Measurements from ENCODE around the gene PDE8B. TPM values are rescaled to one million over a fixed set of nuclear protein-coding genes. Genes with fewer than 3 reads are reported as not detected.

Gene PDE8B
- total RNA-seq, 4 donors from 2014 or later: 0.16 to 1.3 (median 0.71) TPM; not detected in 1

- H3K36me3 ChIP-seq: peaks cover 0 to 64% of the 10 kb centered on the region in 2 donors
- in situ Hi-C loops (cut with MboI; ENCODE audit: low sequenced_read_pairs in 4 of 4) (no loop called here), intact Hi-C loops (cut with DNase I; ENCODE audit: low total_unique reads) (no loop called here)
- no peak overlapping the region for H3K4me3 ChIP-seq
- no peak overlapping the region for H3K27ac ChIP-seq
- H3K9me3 ChIP-seq: no peaks in the 10 kb centered on the region
- DNase-seq (no peak), ATAC-seq (no peak)
- no peaks in the 10 kb centered on the region for H3K27me3 ChIP-seq
- TF ChIP-seq CTCF (IDR thresholded peaks at IDR 0.05 in 4 of 5, conservative IDR thresholded peaks at IDR 0.05 in 1 of 5) (no peak), POLR2A (IDR thresholded peaks at IDR 0.05) (no peak)
- H3K4me1 ChIP-seq: no peaks in the 10 kb centered on the region
Observed at GRCh38 chr5:77431286-77431685, 220.8 kb downstream of the PDE8B start.

GRCh38 chr5:77431719-77432118 is 221.2 kb downstream of the PDE8B start:
- intact Hi-C loops (cut with DNase I; ENCODE audit: low total_unique reads) (no loop called here), in situ Hi-C loops (cut with MboI; ENCODE audit: low sequenced_read_pairs in 4 of 4) (no loop called here)
- DNase-seq (no peak), ATAC-seq (no peak)
- Histone ChIP-seq H3K27me3 (no peaks in the 10 kb centered on the region), H3K36me3 (peaks cover 0 to 69% of the 10 kb centered on the region in 2 donors), H3K27ac (no peak overlapping the region), H3K4me3 (no peak overlapping the region), H3K4me1 (no peaks in the 10 kb centered on the region), H3K9me3 (no peaks in the 10 kb centered on the region)
- TF ChIP-seq POLR2A (IDR thresholded peaks at IDR 0.05): no peak
- no peak for TF ChIP-seq CTCF (IDR thresholded peaks at IDR 0.05 in 4 of 5, conservative IDR thresholded peaks at IDR 0.05 in 1 of 5)

GRCh38 chr5:77437194-77437593 is 226.7 kb downstream of the PDE8B start:
- Histone ChIP-seq H3K9me3 (no peaks in the 10 kb centered on the region), H3K27ac (no peak overlapping the region), H3K4me1 (no peaks in the 10 kb centered on the region), H3K36me3 (peaks cover 0 to 57% of the 10 kb centered on the region in 2 donors), H3K27me3 (no peaks in the 10 kb centered on the region), H3K4me3 (no peak overlapping the region)
- in situ Hi-C loops (cut with MboI; ENCODE audit: low sequenced_read_pairs in 4 of 4): no loop called here
- ATAC-seq (no peak), DNase-seq (no peak)
- intact Hi-C loops (cut with DNase I; ENCODE audit: low total_unique reads): no loop called here
- no peak for TF ChIP-seq POLR2A (IDR thresholded peaks at IDR 0.05)

- H3K27me3 ChIP-seq: no peaks in the 10 kb centered on the region
- H3K36me3 ChIP-seq: peaks cover 0 to 48% of the 10 kb centered on the region in 2 donors
- H3K27ac ChIP-seq: no peak overlapping the region
- H3K4me1 ChIP-seq: no peaks in the 10 kb centered on the region
- ATAC-seq (no peak), DNase-seq (no peak)
- TF ChIP-seq POLR2A (IDR thresholded peaks at IDR 0.05) (no peak), CTCF (IDR thresholded peaks at IDR 0.05 in 4 of 5, conservative IDR thresholded peaks at IDR 0.05 in 1 of 5) (no peak)
- intact Hi-C loops (cut with DNase I; ENCODE audit: low total_unique reads): no loop called here
- H3K4me3 ChIP-seq: no peak overlapping the region
- in situ Hi-C loops (cut with MboI; ENCODE audit: low sequenced_read_pairs in 4 of 4): no loop called here
- no peaks in the 10 kb centered on the region for H3K9me3 ChIP-seq
Observed at GRCh38 chr5:77438071-77438470, 227.6 kb downstream of the PDE8B start.

GRCh38 chr5:77443670-77444069 is 233.2 kb downstream of the PDE8B start:
- no peak for ATAC-seq
- no peaks in the 10 kb centered on the region for H3K9me3 ChIP-seq
- no peak overlapping the region for H3K27ac ChIP-seq
- no peak for DNase-seq
- in situ Hi-C loops (cut with MboI; ENCODE audit: low sequenced_read_pairs in 4 of 4) (no loop called here), intact Hi-C loops (cut with DNase I; ENCODE audit: low total_unique reads) (no loop called here)
- H3K4me1 ChIP-seq: no peaks in the 10 kb centered on the region
- H3K36me3 ChIP-seq: peaks cover 0 to 16% of the 10 kb centered on the region in 2 donors
- TF ChIP-seq CTCF (IDR thresholded peaks at IDR 0.05 in 4 of 5, conservative IDR thresholded peaks at IDR 0.05 in 1 of 5): no peak
- no peak for TF ChIP-seq POLR2A (IDR thresholded peaks at IDR 0.05)
- no peak overlapping the region for H3K4me3 ChIP-seq
- no peaks in the 10 kb centered on the region for H3K27me3 ChIP-seq

Measured in gastrocnemius medialis (tissue), 4 donors.